ENCODE results near the gene FAAP20. TPM values are rescaled to one million over a fixed set of nuclear protein-coding genes. Genes with fewer than 3 reads are reported as not detected.

FAAP20 gene
- total and polyA plus RNA-seq, 9 of the 15 experiments (the other 6 are each of a cell fraction or from before 2014, with no cell fraction given) = 0.58 to 143 (median 9.9) TPM

GRCh38 chr1:2212274-2212531 lies 17.6 kb upstream of the FAAP20 start (continued):
- no peak for TF ChIP-seq ZBTB49 (CRISPR knock-in tag; IDR thresholded peaks at IDR 0.05; ENCODE audit: borderline replicate concordance)
- TF ChIP-seq MCM5 (IDR thresholded peaks at IDR 0.05; ENCODE audit: low read depth) = no peak

- H3K9me3 ChIP-seq (replicated peaks; ENCODE audit: control insufficient read depth, insufficient read depth, low read depth, low read length) = no peaks in the 10 kb centered on the region
- H3K4me3 ChIP-seq = no peak overlapping the region
- no peak for ATAC-seq
- 60% methylated on average over 13 of the region's 13 CpGs for WGBS (ENCODE audit: insufficient coverage, low coverage, missing lambda C conversion rate)
- H3K27me3 ChIP-seq (ENCODE audit: control insufficient read depth in 2 of 2, insufficient read depth in 2 of 2, low read length in 2 of 2) = no peaks in the 10 kb centered on the region
- FAIRE-seq = no peak
- H3K4me1 ChIP-seq (replicated peaks in 1 of 2; ENCODE audit: control insufficient read depth in 2 of 2, insufficient read depth in 2 of 2, low read length in 2 of 2) = peaks cover 33 to 89% of the 10 kb centered on the region in 2 experiments
- no peaks in the 10 kb centered on the region for H3K9me1 ChIP-seq (ENCODE audit: control insufficient read depth, insufficient read depth, low read length)
- ChIA-PET POLR2A (interaction anchor here (0.8 to 1.2 kb wide), 2 partner anchors 17 to 20 kb away, joined by 3 to 5 read pairs; no protein-coding TSS in a partner anchor), CTCF (ENCODE audit: low intra/inter-chr PET ratio) (no interaction called here)
- DNase-seq (ENCODE audit: extremely low read depth in 1 of 4, low spot score in 3 of 4) = no peak
- in situ Hi-C loops (cut with MboI) = no loop called here
- no TSS peak for BruUV-seq (replicated peaks)
- H3K79me2 ChIP-seq (ENCODE audit: control insufficient read depth, insufficient read depth, low read length) = no peaks in the 10 kb centered on the region
- no peak overlapping the region for H3K4me2 ChIP-seq (ENCODE audit: insufficient read depth, low read length)
- no peaks in the 10 kb centered on the region for H4K20me1 ChIP-seq (replicated peaks; ENCODE audit: control insufficient read depth, insufficient read depth, low read length)
- peak overlapping the region in 1 of 2 experiments; percentile 71; a peak in 2 of 4 replicates for H3K9ac ChIP-seq (ENCODE audit: insufficient read depth in 1 of 2, low read depth in 2 of 2, low read length in 2 of 2)
- no peak overlapping the region for H2AFZ ChIP-seq (ENCODE audit: low read depth, low read length)
- TF ChIP-seq TEAD1 (CRISPR knock-in tag; IDR thresholded peaks at IDR 0.05) = no peak
- TF ChIP-seq POLR2G (IDR thresholded peaks at IDR 0.05; ENCODE audit: low read depth, low read length) = peak; percentile 52; the same call in 1 of the 2 replicates
- TF ChIP-seq ZBTB33 (CRISPR knock-in tag; IDR thresholded peaks at IDR 0.05) = peak; percentile 17; the same call in 1 of the 2 replicates
- intact Hi-C loops (cut with micrococcal nuclease) = no loop called here
- H3K27ac ChIP-seq (ENCODE audit: extremely low read depth, low read depth, low read length) = no peak overlapping the region
- H3K36me3 ChIP-seq (ENCODE audit: control insufficient read depth, insufficient read depth, low read length) = no peaks in the 10 kb centered on the region
Measured at GRCh38 chr1:2210786-2211185, 16.2 kb upstream of the FAAP20 start.
